Measurements from ENCODE around the gene GMPR. TPM values are rescaled to one million over a fixed set of nuclear protein-coding genes. Genes with fewer than 3 reads are reported as not detected.

The GMPR gene
- total and polyA plus RNA-seq, 3 experiments from 2014 or later = 0.66 to 1.4 (median 0.82) TPM

DNA sequence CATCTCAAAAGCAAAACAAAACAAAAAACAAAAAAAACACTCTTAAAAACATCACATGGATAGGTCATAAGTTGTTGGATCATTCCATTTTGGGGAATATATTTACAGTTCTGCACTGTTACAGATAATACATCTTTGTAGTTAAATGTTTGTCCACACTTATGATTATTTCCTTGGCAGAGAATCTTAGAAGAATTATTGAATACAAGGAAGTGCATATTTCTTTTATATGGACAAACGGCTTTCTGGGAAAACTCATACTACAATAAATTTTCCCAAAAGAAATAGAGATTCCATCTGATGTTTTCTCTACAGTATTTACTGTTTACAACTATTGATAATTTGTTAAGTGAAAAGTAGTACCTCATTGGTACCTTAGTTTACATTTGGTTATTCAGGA is 33.8 kb downstream of the GMPR start:
- CTCF ChIA-PET = no interaction called here
- H3K27ac ChIP-seq (ENCODE audit: low read depth, low read length) = no peak overlapping the region
- no peaks in the 10 kb centered on the region for H3K36me3 Mint-ChIP-seq

GRCh38 chr6:16273256-16273655 is 34.9 kb downstream of the GMPR start:
- H3K27ac Mint-ChIP-seq = no peak overlapping the region
- POLR2A ChIA-PET = no interaction called here

More for the DNA sequence above, 33.8 kb downstream of the GMPR start:
- Histone ChIP-seq H3K36me3 (ENCODE audit: insufficient read depth, low read length) (no peaks in the 10 kb centered on the region), H3K4me3 (ENCODE audit: low read length) (no peak overlapping the region), H3K27me3 (ENCODE audit: insufficient read depth, low read length, poor library complexity, severe bottlenecking) (no peaks in the 10 kb centered on the region), H3K9me3 (ENCODE audit: low read length) (no peaks in the 10 kb centered on the region), H3K4me1 (ENCODE audit: insufficient read depth, low read length) (no peaks in the 10 kb centered on the region)
- Mint-ChIP-seq H3K9me3 (no peaks in the 10 kb centered on the region), H3K27me3 (peaks cover 5 to 9% of the 10 kb centered on the region in 2 donors), H3K4me1 (no peaks in the 10 kb centered on the region), H3K4me3 (no peak overlapping the region), H3K27ac (no peak overlapping the region)
- DNase-seq = no peak
- POLR2A ChIA-PET = no interaction called here

DNA sequence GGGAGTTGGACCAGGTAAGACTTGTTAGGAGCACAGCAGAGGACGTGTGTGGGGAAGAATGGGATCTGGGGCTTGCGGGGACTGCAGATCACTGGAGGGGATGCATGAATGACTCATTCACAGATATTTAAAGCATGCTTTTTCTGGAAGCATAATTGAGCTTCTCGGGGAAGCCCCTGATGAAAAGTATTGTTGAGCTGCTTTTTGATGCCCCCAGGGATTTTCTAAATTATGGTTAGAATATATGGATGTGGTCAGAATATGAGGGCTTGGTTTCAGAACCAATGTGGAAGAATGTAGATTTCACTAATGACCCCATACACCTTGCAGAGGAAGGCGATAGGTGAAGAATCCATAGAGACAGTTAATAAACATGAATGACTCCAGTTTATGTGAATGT is 36.1 kb downstream of the GMPR start:
- CTCF ChIA-PET = interaction anchor here (0.8 kb wide), 1 partner anchor 8 kb away, joined by 3 read pairs; no protein-coding TSS in a partner anchor
- peaks cover 0 to 9% of the 10 kb centered on the region in 2 donors for H3K27me3 Mint-ChIP-seq
- POLR2A ChIA-PET = no interaction called here

More at GRCh38 chr6:16273256-16273655, 34.9 kb downstream of the GMPR start:
- Mint-ChIP-seq H3K4me1 (no peaks in the 10 kb centered on the region), H3K36me3 (no peaks in the 10 kb centered on the region), H3K27me3 (peaks cover 0 to 9% of the 10 kb centered on the region in 2 donors), H3K4me3 (no peak overlapping the region), H3K9me3 (no peaks in the 10 kb centered on the region)
- Histone ChIP-seq H3K4me1 (ENCODE audit: insufficient read depth, low read length) (no peaks in the 10 kb centered on the region), H3K27me3 (ENCODE audit: insufficient read depth, low read length, poor library complexity, severe bottlenecking) (no peaks in the 10 kb centered on the region), H3K4me3 (ENCODE audit: low read length) (no peak overlapping the region), H3K36me3 (ENCODE audit: insufficient read depth, low read length) (no peaks in the 10 kb centered on the region), H3K27ac (ENCODE audit: low read depth, low read length) (no peak overlapping the region), H3K9me3 (ENCODE audit: low read length) (no peaks in the 10 kb centered on the region)
- no peak for DNase-seq
- CTCF ChIA-PET = no interaction called here

GRCh38 chr6:16274885-16275589 is 36.6 kb downstream of the GMPR start:
- CTCF ChIA-PET = interaction anchor here (0.8 kb wide), 1 partner anchor 8 kb away, joined by 3 read pairs; no protein-coding TSS in a partner anchor
- POLR2A ChIA-PET = no interaction called here
- Mint-ChIP-seq H3K36me3 (no peaks in the 10 kb centered on the region), H3K27me3 (peaks cover 0 to 9% of the 10 kb centered on the region in 2 donors), H3K4me1 (no peaks in the 10 kb centered on the region), H3K4me3 (no peak overlapping the region), H3K27ac (no peak overlapping the region), H3K9me3 (no peaks in the 10 kb centered on the region)
- no peaks in the 10 kb centered on the region for H3K4me1 ChIP-seq (ENCODE audit: insufficient read depth, low read length)
- H3K27me3 ChIP-seq (ENCODE audit: insufficient read depth, low read length, poor library complexity, severe bottlenecking) = no peaks in the 10 kb centered on the region
- no peaks in the 10 kb centered on the region for H3K36me3 ChIP-seq (ENCODE audit: insufficient read depth, low read length)
- H3K27ac ChIP-seq (ENCODE audit: low read depth, low read length) = no peak overlapping the region
- no peak overlapping the region for H3K4me3 ChIP-seq (ENCODE audit: low read length)
- no peak for DNase-seq
- H3K9me3 ChIP-seq (ENCODE audit: low read length) = no peaks in the 10 kb centered on the region

More for the DNA sequence above, 36.1 kb downstream of the GMPR start:
- H3K36me3 Mint-ChIP-seq = no peaks in the 10 kb centered on the region
- Histone ChIP-seq H3K9me3 (ENCODE audit: low read length) (no peaks in the 10 kb centered on the region), H3K4me1 (ENCODE audit: insufficient read depth, low read length) (no peaks in the 10 kb centered on the region), H3K27me3 (ENCODE audit: insufficient read depth, low read length, poor library complexity, severe bottlenecking) (no peaks in the 10 kb centered on the region), H3K4me3 (ENCODE audit: low read length) (no peak overlapping the region), H3K27ac (ENCODE audit: low read depth, low read length) (no peak overlapping the region), H3K36me3 (ENCODE audit: insufficient read depth, low read length) (no peaks in the 10 kb centered on the region)
- H3K4me3 Mint-ChIP-seq = no peak overlapping the region
- H3K27ac Mint-ChIP-seq = no peak overlapping the region
- H3K9me3 Mint-ChIP-seq = no peaks in the 10 kb centered on the region
- no peak for DNase-seq
- H3K4me1 Mint-ChIP-seq = no peaks in the 10 kb centered on the region

- H3K36me3 ChIP-seq (ENCODE audit: insufficient read depth, low read length) = no peaks in the 10 kb centered on the region
- DNase-seq = no peak
- Mint-ChIP-seq H3K27ac (peak overlapping the region in 1 of 8 donors; percentile 15), H3K4me3 (no peak overlapping the region), H3K36me3 (no peaks in the 10 kb centered on the region), H3K4me1 (no peaks in the 10 kb centered on the region), H3K27me3 (peaks cover 7 to 8% of the 10 kb centered on the region in 2 donors), H3K9me3 (no peaks in the 10 kb centered on the region)
- H3K27ac ChIP-seq (ENCODE audit: low read depth, low read length) = no peak overlapping the region
- no peaks in the 10 kb centered on the region for H3K9me3 ChIP-seq (ENCODE audit: low read length)
- H3K4me1 ChIP-seq (ENCODE audit: insufficient read depth, low read length) = no peaks in the 10 kb centered on the region
- ChIA-PET CTCF (interaction anchor here (1.0 kb wide), 1 partner anchor 9 kb away, joined by 3 read pairs; no protein-coding TSS in a partner anchor), POLR2A (no interaction called here)
- no peak overlapping the region for H3K4me3 ChIP-seq (ENCODE audit: low read length)
- no peaks in the 10 kb centered on the region for H3K27me3 ChIP-seq (ENCODE audit: insufficient read depth, low read length, poor library complexity, severe bottlenecking)
Observed at GRCh38 chr6:16277101-16277981, 39.0 kb downstream of the GMPR start.

DNA sequence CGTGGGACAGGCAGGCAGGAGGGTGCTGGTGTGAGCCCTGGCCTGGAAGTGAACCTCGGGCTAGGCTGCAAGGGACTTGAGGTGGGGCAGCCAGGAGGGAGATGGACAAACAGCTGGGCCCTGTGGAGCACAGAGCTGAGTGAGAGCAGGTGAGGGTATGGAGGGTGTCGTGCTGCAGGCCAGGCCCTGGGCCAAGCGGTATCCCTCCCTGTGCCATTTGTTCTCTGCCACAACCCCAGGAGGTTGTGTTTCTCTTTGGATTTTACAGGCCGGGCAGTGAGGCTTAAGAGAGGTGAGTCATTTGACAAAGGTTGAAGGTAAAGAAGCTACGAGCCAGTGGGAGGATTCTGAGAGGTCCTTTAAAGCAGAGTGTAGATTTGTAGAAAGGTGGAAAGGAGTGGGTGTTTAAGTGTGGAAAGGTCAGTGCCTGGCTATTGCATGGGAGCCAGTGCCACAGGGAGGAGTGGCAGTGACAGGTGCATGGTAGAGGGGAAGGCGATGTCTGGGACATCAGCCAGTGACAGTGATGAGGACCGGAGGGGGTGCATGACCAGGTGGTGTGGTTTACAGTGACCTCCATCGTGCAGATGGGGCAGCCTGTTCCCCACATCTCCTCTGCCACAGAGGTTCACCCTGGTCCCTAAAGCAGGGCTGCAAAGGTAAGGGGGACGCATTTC is 39.8 kb downstream of the GMPR start:
- POLR2A ChIA-PET = no interaction called here
- Mint-ChIP-seq H3K4me1 (no peaks in the 10 kb centered on the region), H3K4me3 (no peak overlapping the region), H3K36me3 (no peaks in the 10 kb centered on the region), H3K9me3 (no peaks in the 10 kb centered on the region), H3K27ac (no peak overlapping the region), H3K27me3 (peaks cover 7 to 8% of the 10 kb centered on the region in 2 donors)
- no peak overlapping the region for H3K27ac ChIP-seq (ENCODE audit: low read depth, low read length)
- DNase-seq = no peak
- H3K36me3 ChIP-seq (ENCODE audit: insufficient read depth, low read length) = no peaks in the 10 kb centered on the region
- CTCF ChIA-PET = interaction anchor here (1.0 kb wide), 1 partner anchor 8 kb away, joined by 3 read pairs; no protein-coding TSS in a partner anchor
- no peaks in the 10 kb centered on the region for H3K4me1 ChIP-seq (ENCODE audit: insufficient read depth, low read length)
- H3K27me3 ChIP-seq (ENCODE audit: insufficient read depth, low read length, poor library complexity, severe bottlenecking) = no peaks in the 10 kb centered on the region
- H3K9me3 ChIP-seq (ENCODE audit: low read length) = no peaks in the 10 kb centered on the region
- no peak overlapping the region for H3K4me3 ChIP-seq (ENCODE audit: low read length)

GRCh38 chr6:16278750-16279149 is 40.4 kb downstream of the GMPR start:
- Mint-ChIP-seq H3K9me3 (no peaks in the 10 kb centered on the region), H3K27ac (no peak overlapping the region), H3K4me3 (no peak overlapping the region), H3K36me3 (no peaks in the 10 kb centered on the region), H3K27me3 (peaks cover 7 to 8% of the 10 kb centered on the region in 2 donors), H3K4me1 (no peaks in the 10 kb centered on the region)
- Histone ChIP-seq H3K27me3 (ENCODE audit: insufficient read depth, low read length, poor library complexity, severe bottlenecking) (no peaks in the 10 kb centered on the region), H3K9me3 (ENCODE audit: low read length) (no peaks in the 10 kb centered on the region), H3K36me3 (ENCODE audit: insufficient read depth, low read length) (no peaks in the 10 kb centered on the region), H3K27ac (ENCODE audit: low read depth, low read length) (no peak overlapping the region), H3K4me3 (ENCODE audit: low read length) (no peak overlapping the region), H3K4me1 (ENCODE audit: insufficient read depth, low read length) (no peaks in the 10 kb centered on the region)
- ChIA-PET CTCF (no interaction called here), POLR2A (no interaction called here)
- no peak for DNase-seq

DNA sequence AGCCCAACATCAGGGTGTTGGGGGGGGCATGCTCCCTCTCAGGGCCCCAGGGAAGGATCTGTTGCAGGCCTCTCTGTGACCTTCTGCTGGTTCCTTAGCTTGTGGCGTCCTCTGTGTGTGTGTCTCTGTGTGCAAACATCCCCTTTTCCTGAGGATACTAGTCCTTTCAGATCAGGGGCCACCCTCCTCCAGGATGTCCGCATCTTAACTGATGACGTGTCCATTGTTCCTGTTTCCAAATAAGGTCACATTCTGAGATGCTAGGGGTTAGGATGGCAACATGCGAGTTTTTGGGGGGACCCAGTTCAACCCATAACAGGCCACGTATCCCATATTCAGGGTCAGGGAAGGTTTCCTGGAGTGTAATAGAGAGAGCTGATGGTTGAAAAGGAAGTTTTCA is 40.9 kb downstream of the GMPR start:
- no peak overlapping the region for H3K4me3 ChIP-seq (ENCODE audit: low read length)
- ChIA-PET CTCF (no interaction called here), POLR2A (no interaction called here)
- H3K9me3 ChIP-seq (ENCODE audit: low read length) = no peaks in the 10 kb centered on the region
- no peaks in the 10 kb centered on the region for H3K27me3 ChIP-seq (ENCODE audit: insufficient read depth, low read length, poor library complexity, severe bottlenecking)
- peaks cover 6 to 8% of the 10 kb centered on the region in 2 donors for H3K27me3 Mint-ChIP-seq
- no peaks in the 10 kb centered on the region for H3K36me3 Mint-ChIP-seq
- no peaks in the 10 kb centered on the region for H3K36me3 ChIP-seq (ENCODE audit: insufficient read depth, low read length)
- no peak overlapping the region for H3K4me3 Mint-ChIP-seq
- DNase-seq = no peak
- H3K4me1 Mint-ChIP-seq = no peaks in the 10 kb centered on the region
- H3K27ac ChIP-seq (ENCODE audit: low read depth, low read length) = no peak overlapping the region
- H3K9me3 Mint-ChIP-seq = no peaks in the 10 kb centered on the region
- no peaks in the 10 kb centered on the region for H3K4me1 ChIP-seq (ENCODE audit: insufficient read depth, low read length)
- peak overlapping the region in 1 of 8 donors; percentile 66 for H3K27ac Mint-ChIP-seq
